ENCODE results near the gene MMP27.

MMP27 gene

GRCh38 chr11:102655547-102655946 lies 50.0 kb downstream of the MMP27 start:
- no peak for DNase-seq (ENCODE audit: extremely low read depth, low read depth)
- no peak for TF ChIP-seq CTCF (IDR thresholded peaks at IDR 0.05; ENCODE audit: low read depth, low read length, missing control alignments)
- no peak overlapping the region for H3K4me3 ChIP-seq (replicated peaks; ENCODE audit: low read depth, low read length)

- no peak for DNase-seq (ENCODE audit: extremely low read depth, low read depth)
- no peak for TF ChIP-seq CTCF (IDR thresholded peaks at IDR 0.05; ENCODE audit: low read depth, low read length, missing control alignments)
- H3K4me3 ChIP-seq (replicated peaks; ENCODE audit: low read depth, low read length) = no peak overlapping the region
These were observed 50.8 kb downstream of the MMP27 start for GRCh38 chr11:102654761-102655160.

- no peak for TF ChIP-seq CTCF (IDR thresholded peaks at IDR 0.05; ENCODE audit: low read depth, low read length, missing control alignments)
- H3K4me3 ChIP-seq (replicated peaks; ENCODE audit: low read depth, low read length) = no peak overlapping the region
- no peak for DNase-seq (ENCODE audit: extremely low read depth, low read depth)
These were observed 51.8 kb downstream of the MMP27 start for GRCh38 chr11:102653744-102654291.

- no peak for TF ChIP-seq CTCF (IDR thresholded peaks at IDR 0.05; ENCODE audit: low read depth, low read length, missing control alignments)
- no peak for DNase-seq (ENCODE audit: extremely low read depth, low read depth)
- H3K4me3 ChIP-seq (replicated peaks; ENCODE audit: low read depth, low read length) = no peak overlapping the region
These were observed 58.1 kb downstream of the MMP27 start for GRCh38 chr11:102647430-102647829.

GRCh38 chr11:102643941-102644340 lies 61.6 kb downstream of the MMP27 start:
- no peak overlapping the region for H3K4me3 ChIP-seq (replicated peaks; ENCODE audit: low read depth, low read length)
- DNase-seq (ENCODE audit: extremely low read depth, low read depth) = no peak
- no peak for TF ChIP-seq CTCF (IDR thresholded peaks at IDR 0.05; ENCODE audit: low read depth, low read length, missing control alignments)

Measured in HFF-Myc (cell line).